Measurements from ENCODE around the gene ZNF865. TPM values are rescaled to one million over a fixed set of nuclear protein-coding genes. Genes with fewer than 3 reads are reported as not detected.

The ZNF865 gene
- total RNA-seq, 1 experiment from 2014 or later: 13.2 TPM

- TF ChIP-seq, protein P1, sequence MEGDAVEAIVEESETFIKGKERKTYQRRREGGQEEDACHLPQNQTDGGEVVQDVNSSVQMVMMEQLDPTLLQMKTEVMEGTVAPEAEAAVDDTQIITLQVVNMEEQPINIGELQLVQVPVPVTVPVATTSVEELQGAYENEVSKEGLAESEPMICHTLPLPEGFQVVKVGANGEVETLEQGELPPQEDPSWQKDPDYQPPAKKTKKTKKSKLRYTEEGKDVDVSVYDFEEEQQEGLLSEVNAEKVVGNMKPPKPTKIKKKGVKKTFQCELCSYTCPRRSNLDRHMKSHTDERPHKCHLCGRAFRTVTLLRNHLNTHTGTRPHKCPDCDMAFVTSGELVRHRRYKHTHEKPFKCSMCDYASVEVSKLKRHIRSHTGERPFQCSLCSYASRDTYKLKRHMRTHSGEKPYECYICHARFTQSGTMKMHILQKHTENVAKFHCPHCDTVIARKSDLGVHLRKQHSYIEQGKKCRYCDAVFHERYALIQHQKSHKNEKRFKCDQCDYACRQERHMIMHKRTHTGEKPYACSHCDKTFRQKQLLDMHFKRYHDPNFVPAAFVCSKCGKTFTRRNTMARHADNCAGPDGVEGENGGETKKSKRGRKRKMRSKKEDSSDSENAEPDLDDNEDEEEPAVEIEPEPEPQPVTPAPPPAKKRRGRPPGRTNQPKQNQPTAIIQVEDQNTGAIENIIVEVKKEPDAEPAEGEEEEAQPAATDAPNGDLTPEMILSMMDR (IDR thresholded peaks at IDR 0.05; ENCODE audit: insufficient read depth in 1 of 2, low read depth in 1 of 2, low read length in 1 of 2, severe bottlenecking in 1 of 2, unreplicated experiment in 1 of 2): no peak
- Histone ChIP-seq H3K9me3 (no peaks in the 10 kb centered on the region), H3K27me3 (replicated peaks; ENCODE audit: control insufficient read depth, insufficient read depth, low read length) (no peaks in the 10 kb centered on the region), H3K4me3 (ENCODE audit: low read depth, low read length) (peak overlapping the region; percentile 74), H3K36me3 (ENCODE audit: control insufficient read depth, insufficient read depth, low read length) (0 out of 2 replicates have a peak, but pooled peaks cover 2% of the 10 kb centered on the region), H3K4me1 (peaks cover 16% of the 10 kb centered on the region)
- no peaks in the 10 kb centered on the region for H3K27me3 Mint-ChIP-seq (ENCODE audit: insufficient read depth, unreplicated experiment)
- H3K36me3 Mint-ChIP-seq (ENCODE audit: insufficient read depth, unreplicated experiment): peaks cover 69% of the 10 kb centered on the region
- intact Hi-C loops (cut with micrococcal nuclease; ENCODE audit: unreplicated experiment): loop anchor here (2.0 to 10.0 kb wide), 2 partner anchors 55 to 251 kb away; partner anchors contain the start of genes RPL28, TMEM238 and ZNF579
- DNase-seq: no peak
- POLR2A ChIA-PET: interaction anchor here (0.5 kb wide), 1 partner anchor 1523 kb away, joined by 8 read pairs; no protein-coding TSS in a partner anchor
- H3K9me3 Mint-ChIP-seq (ENCODE audit: unreplicated experiment): no peaks in the 10 kb centered on the region
- CTCF ChIA-PET: no interaction called here
- H3K27ac Mint-ChIP-seq (ENCODE audit: unreplicated experiment): peak overlapping the region; percentile 97
- no TSS peak for BruUV-seq (replicated peaks)
- peak overlapping the region; percentile 91 for H3K4me3 Mint-ChIP-seq (ENCODE audit: unreplicated experiment)
- H3K4me1 Mint-ChIP-seq (ENCODE audit: low read depth, unreplicated experiment): peaks cover 36% of the 10 kb centered on the region
Observed at GRCh38 chr19:55635856-55636440, 30.5 kb downstream of the ZNF865 start.

DNA sequence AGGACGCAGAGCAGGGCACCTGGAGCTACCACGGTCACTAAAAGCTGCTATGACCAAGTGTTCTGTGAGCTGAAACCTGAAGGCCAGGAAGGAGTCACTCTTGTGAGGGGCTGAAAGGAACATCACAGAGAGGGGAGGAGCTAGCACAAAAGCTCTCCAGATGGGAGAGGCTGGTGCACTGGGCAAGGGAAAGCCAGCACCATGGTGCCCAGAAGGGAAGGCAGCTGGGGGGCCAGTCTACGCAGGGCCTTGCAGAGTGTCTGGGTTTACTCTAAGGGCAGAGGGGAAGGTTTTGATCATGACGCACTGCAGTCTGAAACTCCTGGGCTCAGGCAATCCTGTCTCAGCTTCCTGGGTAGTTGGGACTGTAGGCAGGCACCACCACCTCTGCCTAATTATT lies 31.3 kb downstream of the ZNF865 start:
- ChIA-PET POLR2A (interaction anchor here (0.7 kb wide), 1 partner anchor 1226 kb away, joined by 3 read pairs; no protein-coding TSS in a partner anchor), CTCF (interaction anchor here (0.6 kb wide), 1 partner anchor 212 kb away, joined by 3 read pairs; no protein-coding TSS in a partner anchor)
- intact Hi-C loops (cut with micrococcal nuclease; ENCODE audit: unreplicated experiment): loop anchor here (10.0 kb wide), 1 partner anchor 252 kb away; the partner anchor contains the start of genes RPL28 and TMEM238

DNA sequence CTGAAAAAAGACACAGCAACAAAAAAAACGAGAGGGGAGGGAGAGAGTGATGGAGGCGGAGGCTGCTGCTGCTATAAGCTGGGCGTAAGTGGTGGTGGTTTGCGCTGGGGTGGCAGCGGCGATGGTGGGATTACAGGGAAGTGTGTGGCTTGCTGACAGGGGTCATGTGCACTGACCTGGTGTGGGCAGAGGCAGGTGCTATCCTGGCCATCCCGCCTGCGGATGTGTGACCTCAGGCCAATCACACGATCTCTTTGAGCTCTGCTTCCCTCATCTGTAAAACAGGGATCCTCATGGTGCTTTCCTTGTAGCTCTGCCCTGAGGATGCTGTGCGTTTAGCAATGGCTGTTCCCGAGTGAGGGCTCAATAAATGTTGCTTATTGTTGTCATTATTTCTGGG lies 32.1 kb downstream of the ZNF865 start:
- H3K27ac Mint-ChIP-seq (ENCODE audit: unreplicated experiment): peak overlapping the region; percentile 60
- peaks cover 73% of the 10 kb centered on the region for H3K36me3 Mint-ChIP-seq (ENCODE audit: insufficient read depth, unreplicated experiment)
- TF ChIP-seq, protein P1 (IDR thresholded peaks at IDR 0.05; ENCODE audit: insufficient read depth in 1 of 2, low read depth in 1 of 2, low read length in 1 of 2, severe bottlenecking in 1 of 2, unreplicated experiment in 1 of 2): no peak
- Histone ChIP-seq H3K27me3 (replicated peaks; ENCODE audit: control insufficient read depth, insufficient read depth, low read length) (no peaks in the 10 kb centered on the region), H3K36me3 (ENCODE audit: control insufficient read depth, insufficient read depth, low read length) (0 out of 2 replicates have a peak, but pooled peaks cover 2% of the 10 kb centered on the region), H3K4me3 (ENCODE audit: low read depth, low read length) (no peak overlapping the region), H3K9me3 (no peaks in the 10 kb centered on the region), H3K4me1 (peaks cover 16% of the 10 kb centered on the region)
- H3K4me3 Mint-ChIP-seq (ENCODE audit: unreplicated experiment): peak overlapping the region; percentile 3
- peaks cover 43% of the 10 kb centered on the region for H3K4me1 Mint-ChIP-seq (ENCODE audit: low read depth, unreplicated experiment)
- H3K9me3 Mint-ChIP-seq (ENCODE audit: unreplicated experiment): no peaks in the 10 kb centered on the region
- BruUV-seq (replicated peaks): no TSS peak
- no peaks in the 10 kb centered on the region for H3K27me3 Mint-ChIP-seq (ENCODE audit: insufficient read depth, unreplicated experiment)
- intact Hi-C loops (cut with micrococcal nuclease; ENCODE audit: unreplicated experiment): loop anchor here (10.0 kb wide), 1 partner anchor 253 kb away; the partner anchor contains the start of genes RPL28 and TMEM238
- DNase-seq: no peak
- ChIA-PET CTCF (interaction anchor here (0.6 kb wide), 2 partner anchors 52 to 212 kb away, joined by 3 read pairs; no protein-coding TSS in a partner anchor), POLR2A (no interaction called here)

More for the DNA sequence above, 31.3 kb downstream of the ZNF865 start:
- TF ChIP-seq, protein P1 (IDR thresholded peaks at IDR 0.05; ENCODE audit: insufficient read depth in 1 of 2, low read depth in 1 of 2, low read length in 1 of 2, severe bottlenecking in 1 of 2, unreplicated experiment in 1 of 2): no peak
- Histone ChIP-seq H3K27me3 (replicated peaks; ENCODE audit: control insufficient read depth, insufficient read depth, low read length) (no peaks in the 10 kb centered on the region), H3K9me3 (no peaks in the 10 kb centered on the region), H3K4me1 (peaks cover 16% of the 10 kb centered on the region), H3K4me3 (ENCODE audit: low read depth, low read length) (no peak overlapping the region), H3K36me3 (ENCODE audit: control insufficient read depth, insufficient read depth, low read length) (0 out of 2 replicates have a peak, but pooled peaks cover 2% of the 10 kb centered on the region)
- Mint-ChIP-seq H3K36me3 (ENCODE audit: insufficient read depth, unreplicated experiment) (peaks cover 73% of the 10 kb centered on the region), H3K27me3 (ENCODE audit: insufficient read depth, unreplicated experiment) (no peaks in the 10 kb centered on the region), H3K4me3 (ENCODE audit: unreplicated experiment) (peak overlapping the region; percentile 91), H3K4me1 (ENCODE audit: low read depth, unreplicated experiment) (peaks cover 42% of the 10 kb centered on the region), H3K9me3 (ENCODE audit: unreplicated experiment) (no peaks in the 10 kb centered on the region), H3K27ac (ENCODE audit: unreplicated experiment) (no peak overlapping the region)
- no TSS peak for BruUV-seq (replicated peaks)
- no peak for DNase-seq
